RWPE1 (cell line): ENCODE results near the gene ZNF277.

Experiments
- CTCF ChIA-PET: fragments of 350-600 bp; sonication (Branson Sonifier 250); formaldehyde crosslinking; extraction: SDS; loops from one replicate; lab custom pipeline; 2021; lab: Yijun Ruan, JAX
- POLR2A ChIA-PET: fragments of 400-600 bp; formaldehyde crosslinking; extraction: SDS; loops from one replicate; lab custom pipeline; 2020; ENCODE audit warnings: antibody characterized with exemption; ENCODE audit not compliant: low non-redundant PET; lab: Yijun Ruan, JAX
- DNase-seq: peaks from one replicate; pipeline ENCODE4 v3.0.0; 2012; ENCODE audit warnings: low spot score
- H3K27ac ChIP-seq: fragments of 450-650 bp; 2 replicates; pipeline ENCODE4 v1.5.1; 2017
- TF ChIP-seq, protein P1 (sequence below): fragments of 450-650 bp; conservative IDR thresholded peaks from 2 replicates; pipeline ENCODE4 v1.5.1; 2017; ENCODE audit warnings: low read depth, mild to moderate bottlenecking

The ZNF277 gene

DNA sequence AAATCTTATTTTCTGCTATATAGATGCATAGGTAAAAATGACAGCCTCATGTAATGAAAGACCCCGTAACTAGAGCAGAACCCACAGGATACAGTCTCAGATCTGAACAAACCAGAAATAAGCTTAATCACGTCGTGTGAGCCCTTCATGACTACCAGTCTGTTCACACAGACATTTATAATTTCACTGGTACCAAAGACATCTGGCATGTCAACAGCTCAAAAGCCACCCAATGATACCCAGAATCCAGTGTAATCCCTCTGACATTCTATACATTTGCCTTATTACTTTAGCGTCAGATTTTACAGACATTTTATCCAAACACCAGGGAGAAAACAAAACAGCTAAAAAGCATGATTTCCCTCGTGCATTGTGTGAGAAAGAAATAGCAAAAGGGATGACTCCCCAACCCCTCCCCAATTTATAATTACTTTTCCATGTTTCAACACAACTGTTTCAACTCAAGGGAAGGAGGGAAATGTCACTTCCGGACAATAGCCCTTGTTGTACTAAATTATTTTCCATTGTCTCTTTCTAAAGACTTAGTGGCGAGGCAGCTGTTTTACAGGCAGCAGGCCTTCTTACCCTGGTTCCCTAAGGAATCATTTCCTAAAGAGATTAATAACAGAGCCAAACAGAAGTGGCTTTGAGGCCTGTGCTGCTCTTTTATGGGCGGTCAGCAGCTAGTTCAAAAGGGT, 33.5 kb upstream of the ZNF277 start:
- ChIA-PET CTCF (interaction anchor here (0.7 kb wide), 1 partner anchor 235 kb away, joined by 3 read pairs; no protein-coding TSS in a partner anchor), POLR2A (no interaction called here)
- H3K27ac ChIP-seq: no peak overlapping the region
- TF ChIP-seq, protein P1, sequence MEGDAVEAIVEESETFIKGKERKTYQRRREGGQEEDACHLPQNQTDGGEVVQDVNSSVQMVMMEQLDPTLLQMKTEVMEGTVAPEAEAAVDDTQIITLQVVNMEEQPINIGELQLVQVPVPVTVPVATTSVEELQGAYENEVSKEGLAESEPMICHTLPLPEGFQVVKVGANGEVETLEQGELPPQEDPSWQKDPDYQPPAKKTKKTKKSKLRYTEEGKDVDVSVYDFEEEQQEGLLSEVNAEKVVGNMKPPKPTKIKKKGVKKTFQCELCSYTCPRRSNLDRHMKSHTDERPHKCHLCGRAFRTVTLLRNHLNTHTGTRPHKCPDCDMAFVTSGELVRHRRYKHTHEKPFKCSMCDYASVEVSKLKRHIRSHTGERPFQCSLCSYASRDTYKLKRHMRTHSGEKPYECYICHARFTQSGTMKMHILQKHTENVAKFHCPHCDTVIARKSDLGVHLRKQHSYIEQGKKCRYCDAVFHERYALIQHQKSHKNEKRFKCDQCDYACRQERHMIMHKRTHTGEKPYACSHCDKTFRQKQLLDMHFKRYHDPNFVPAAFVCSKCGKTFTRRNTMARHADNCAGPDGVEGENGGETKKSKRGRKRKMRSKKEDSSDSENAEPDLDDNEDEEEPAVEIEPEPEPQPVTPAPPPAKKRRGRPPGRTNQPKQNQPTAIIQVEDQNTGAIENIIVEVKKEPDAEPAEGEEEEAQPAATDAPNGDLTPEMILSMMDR: no peak
- DNase-seq: no peak

DNA sequence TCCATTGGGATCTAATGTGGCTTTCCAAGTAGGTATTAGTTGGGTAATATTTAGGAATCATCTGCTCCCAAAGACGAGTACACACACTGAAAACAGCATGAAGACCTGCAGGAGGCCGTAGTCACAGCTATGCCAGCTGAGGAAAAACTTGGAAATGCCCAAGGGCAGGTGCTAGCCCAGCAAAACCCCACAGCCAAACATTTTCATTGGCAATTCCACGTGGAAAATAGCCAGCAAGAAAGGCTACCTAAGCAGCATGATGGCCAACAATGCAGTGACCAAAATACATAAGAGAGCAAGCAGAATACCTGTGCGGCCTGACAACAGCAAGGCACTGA, 33.0 kb upstream of the ZNF277 start:
- TF ChIP-seq, protein P1: no peak
- no peak for DNase-seq
- CTCF ChIA-PET: no interaction called here
- POLR2A ChIA-PET: no interaction called here
- H3K27ac ChIP-seq: no peak overlapping the region

DNA sequence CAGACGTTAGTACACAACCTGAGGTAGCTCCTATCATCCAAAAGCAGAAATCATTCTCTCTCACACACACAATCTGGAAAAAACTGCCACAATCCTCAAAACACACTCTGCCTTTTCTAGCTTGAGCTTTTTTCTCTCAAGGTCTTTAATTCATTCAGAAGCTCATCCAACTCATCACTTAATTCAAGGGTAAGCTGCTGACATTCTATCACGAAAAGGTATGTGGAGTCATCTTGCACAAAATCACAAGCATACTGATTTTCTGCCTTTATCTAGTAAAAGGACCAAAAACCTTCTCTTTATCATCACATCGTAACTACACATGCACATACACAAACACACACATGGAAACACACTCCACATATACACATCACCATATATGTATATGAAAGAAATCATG, 32.3 kb upstream of the ZNF277 start:
- POLR2A ChIA-PET: no interaction called here
- no peak for DNase-seq

DNA sequence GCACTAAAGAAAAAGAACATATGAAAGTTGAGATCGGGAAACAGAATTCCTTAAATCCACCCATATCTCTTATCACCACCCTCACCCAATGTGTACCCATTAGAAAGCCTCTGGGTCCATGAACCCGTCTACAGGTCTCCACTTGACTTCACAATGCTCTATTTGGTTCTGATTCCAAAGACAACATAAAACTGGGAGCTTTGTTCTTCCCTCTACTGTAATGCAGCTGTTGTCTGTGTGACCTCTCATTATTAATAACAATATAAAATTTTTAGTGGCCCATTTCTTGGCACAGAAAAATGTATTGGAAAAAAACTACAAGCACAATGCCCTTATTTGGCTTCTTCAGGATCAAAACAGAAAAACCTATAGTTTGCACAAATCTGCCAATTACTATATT, 30.3 kb upstream of the ZNF277 start:
- POLR2A ChIA-PET: no interaction called here
- CTCF ChIA-PET: no interaction called here
- no peak for DNase-seq
- no peak overlapping the region for H3K27ac ChIP-seq
- TF ChIP-seq, protein P1: no peak

More for the DNA sequence above, 32.3 kb upstream of the ZNF277 start:
- CTCF ChIA-PET: no interaction called here
- TF ChIP-seq, protein P1: no peak
- H3K27ac ChIP-seq: no peak overlapping the region

DNA sequence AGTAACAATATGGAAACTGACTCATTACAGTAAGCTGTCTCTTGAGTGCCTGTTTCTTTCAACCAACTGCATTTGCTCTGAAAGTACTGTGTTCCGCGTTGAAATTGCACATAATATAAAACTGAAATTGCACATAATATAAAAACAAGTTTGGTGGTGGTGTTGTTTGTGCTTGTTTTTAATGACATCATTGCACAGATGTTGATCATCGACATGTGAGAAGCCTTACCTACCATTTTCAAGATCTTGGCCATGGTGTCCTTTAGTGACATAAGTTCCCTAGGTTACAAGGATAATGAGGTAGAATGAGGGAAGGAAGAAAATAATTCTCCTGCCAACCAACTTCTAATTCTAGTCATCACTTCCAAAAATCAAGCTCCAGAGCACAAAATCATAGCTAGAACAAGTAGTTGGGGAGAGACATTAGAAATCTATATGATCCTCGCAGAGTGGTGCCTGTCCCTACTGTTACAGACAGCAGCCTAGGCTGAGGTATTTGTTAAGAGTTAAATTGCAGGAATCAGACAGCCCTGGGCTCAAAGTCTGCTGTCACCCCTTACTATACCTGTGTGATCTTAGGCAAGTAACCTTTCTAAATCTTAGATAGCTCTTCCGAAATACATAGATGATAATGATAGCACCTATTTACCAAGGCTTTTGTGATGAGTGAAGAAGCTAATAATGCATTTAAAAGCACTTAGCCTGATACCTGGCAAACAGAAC, 29.6 kb upstream of the ZNF277 start:
- ChIA-PET CTCF (no interaction called here), POLR2A (no interaction called here)
- no peak for DNase-seq
- TF ChIP-seq, protein P1: no peak
- no peak overlapping the region for H3K27ac ChIP-seq

DNA sequence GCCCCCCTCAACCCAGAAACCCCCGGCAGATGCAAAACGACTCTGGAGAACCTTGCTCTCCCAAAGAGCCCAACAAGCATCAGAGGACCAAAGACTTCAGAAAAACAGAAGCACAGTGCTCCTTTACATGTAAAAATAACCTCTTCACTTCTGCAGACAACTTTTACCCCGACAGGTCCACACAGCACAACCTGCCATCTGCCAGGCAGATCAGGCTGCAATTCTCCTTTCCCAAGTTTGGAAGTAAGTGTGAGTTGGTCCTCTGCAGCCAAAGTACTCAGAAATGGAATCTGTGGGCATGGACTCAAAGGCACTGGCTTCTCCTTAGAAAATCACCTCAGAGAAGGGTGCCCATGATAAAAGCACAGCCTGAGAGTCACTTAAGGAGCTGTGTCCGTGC, 26.3 kb upstream of the ZNF277 start:
- TF ChIP-seq, protein P1: no peak
- ChIA-PET POLR2A (no interaction called here), CTCF (no interaction called here)
- DNase-seq: no peak
- no peak overlapping the region for H3K27ac ChIP-seq
